ENCODE measurements around the gene PPM1M. TPM values are rescaled to one million over a fixed set of nuclear protein-coding genes. Genes with fewer than 3 reads are reported as not detected.

The PPM1M gene
- total RNA-seq, 1 experiment from 2014 or later = 10.4 TPM

- BruUV-seq (replicated peaks) = no TSS peak
- DNase-seq (ENCODE audit: unreplicated experiment) = peak; percentile 87
- Mint-ChIP-seq H3K9me3 (ENCODE audit: unreplicated experiment) (no peaks in the 10 kb centered on the region), H3K4me1 (ENCODE audit: insufficient read depth, unreplicated experiment) (peaks cover 25% of the 10 kb centered on the region), H3K4me3 (ENCODE audit: unreplicated experiment) (peak overlapping the region; percentile 21), H3K36me3 (ENCODE audit: insufficient read depth, unreplicated experiment) (no peaks in the 10 kb centered on the region), H3K27me3 (ENCODE audit: insufficient read depth, unreplicated experiment) (no peaks in the 10 kb centered on the region), H3K27ac (ENCODE audit: low read depth, unreplicated experiment) (peak overlapping the region; percentile 51)
- CTCF ChIA-PET = interaction anchor here (1.1 kb wide), 1 partner anchor 33 kb away, joined by 3 read pairs; no protein-coding TSS in a partner anchor
- intact Hi-C loops (cut with micrococcal nuclease) = no loop called here
- TF ChIP-seq CTCF (IDR thresholded peaks at IDR 0.05; ENCODE audit: unreplicated experiment) = no peak
- POLR2A ChIA-PET = interaction anchor here (1.0 to 2.6 kb wide), 4 partner anchors 10 to 44 kb away, joined by 3 to 11 read pairs (median 6); partner anchors contain the start of genes GLYCTK and WDR82
Measured at GRCh38 chr3:52243791-52244628, 1.5 kb upstream of the PPM1M start.

- POLR2A ChIA-PET = interaction anchor here (0.6 to 1.8 kb wide), 6 partner anchors 9 to 250 kb away, joined by 3 to 6 read pairs (median 3); partner anchors contain the start of genes RPL29 and WDR82
Measured at GRCh38 chr3:52246264-52246620, 683 bp downstream of the PPM1M start.

GRCh38 chr3:52246728-52247408 lies 1.3 kb downstream of the PPM1M start:
- Mint-ChIP-seq H3K36me3 (ENCODE audit: insufficient read depth, unreplicated experiment) (peaks cover 19% of the 10 kb centered on the region), H3K27ac (ENCODE audit: low read depth, unreplicated experiment) (no peak overlapping the region), H3K4me3 (ENCODE audit: unreplicated experiment) (no peak overlapping the region), H3K9me3 (ENCODE audit: unreplicated experiment) (no peaks in the 10 kb centered on the region), H3K27me3 (ENCODE audit: insufficient read depth, unreplicated experiment) (no peaks in the 10 kb centered on the region), H3K4me1 (ENCODE audit: insufficient read depth, unreplicated experiment) (peaks cover 10% of the 10 kb centered on the region)
- TF ChIP-seq CTCF (IDR thresholded peaks at IDR 0.05; ENCODE audit: unreplicated experiment) = no peak
- BruUV-seq (replicated peaks) = no TSS peak
- intact Hi-C loops (cut with micrococcal nuclease) = no loop called here
- POLR2A ChIA-PET = interaction anchor here (0.7 to 1.8 kb wide), 5 partner anchors 9 to 95 kb away, joined by 3 to 6 read pairs (median 3); partner anchors contain the start of gene WDR82
- no peak for DNase-seq (ENCODE audit: unreplicated experiment)
- CTCF ChIA-PET = interaction anchor here (2.8 kb wide), 1 partner anchor 26 kb away, joined by 15 read pairs; no protein-coding TSS in a partner anchor

More at GRCh38 chr3:52246264-52246620, 683 bp downstream of the PPM1M start:
- no peak for TF ChIP-seq CTCF (IDR thresholded peaks at IDR 0.05; ENCODE audit: unreplicated experiment)
- Mint-ChIP-seq H3K27ac (ENCODE audit: low read depth, unreplicated experiment) (no peak overlapping the region), H3K4me3 (ENCODE audit: unreplicated experiment) (peak overlapping the region; percentile 65), H3K4me1 (ENCODE audit: insufficient read depth, unreplicated experiment) (peaks cover 10% of the 10 kb centered on the region), H3K27me3 (ENCODE audit: insufficient read depth, unreplicated experiment) (no peaks in the 10 kb centered on the region), H3K36me3 (ENCODE audit: insufficient read depth, unreplicated experiment) (peaks cover 13% of the 10 kb centered on the region), H3K9me3 (ENCODE audit: unreplicated experiment) (no peaks in the 10 kb centered on the region)
- CTCF ChIA-PET = interaction anchor here (0.8 kb wide), 1 partner anchor 14 kb away, joined by 3 read pairs; no protein-coding TSS in a partner anchor
- no TSS peak for BruUV-seq (replicated peaks)
- intact Hi-C loops (cut with micrococcal nuclease) = no loop called here
- no peak for DNase-seq (ENCODE audit: unreplicated experiment)
